B cell (primary cell): Measurements from ENCODE around the gene CCR5. TPM values are rescaled to one million over a fixed set of nuclear protein-coding genes. Genes with fewer than 3 reads are reported as not detected.

ENCODE experiments used
- ATAC-seq: fragments of 200-7000 bp; cut with Tn5 transposase; one replicate; pipeline ENCODE4 v1.10.0; 2021; ENCODE audit warnings: low read depth, mild to moderate bottlenecking, moderate number of reproducible peaks, moderate library complexity
- CTCF ChIA-PET: fragments of 350-600 bp; sonication (Branson Sonifier 250); formaldehyde crosslinking; loops from one replicate; lab custom pipeline; 2021; ENCODE audit warnings: antibody characterized with exemption, inconsistent platforms; lab: Charles Lee
- POLR2A ChIA-PET: fragments of 350-600 bp; sonication (Branson Sonifier 250); formaldehyde crosslinking; loops from one replicate; lab custom pipeline; 2021; ENCODE audit warnings: antibody characterized with exemption; lab: Charles Lee
- DNase-seq: peaks from one replicate; pipeline ENCODE4 v3.0.0; 2013
- H2AFZ ChIP-seq: 2 replicates; pipeline ENCODE4 v1.6.1; 2012; ENCODE audit warnings: mild to moderate bottlenecking, low read depth, low read length; ENCODE audit not compliant: insufficient read depth, poor library complexity, severe bottlenecking
- H3K27ac ChIP-seq, 2 donors: 1 replicate in 1 of 2; 2 replicates in 1 of 2; pipeline ENCODE4 v1.5.1; 2012 to 2013; ENCODE audit warnings: low read length in 2 of 2, mild to moderate bottlenecking in 2 of 2, moderate library complexity in 1 of 2
- H3K27me3 ChIP-seq, 4 experiments: fragments of 200-600 bp in 1 of 4; sonication (generic) in 1 of 4; replicated peaks in 1 of 4; 1 replicate in 2 of 4; 2 replicates in 2 of 4; pipeline versions ENCODE4 v1.6.1 to v1.7.0; 2013 to 2016; ENCODE audit warnings: low read length in 3 of 4, mild to moderate bottlenecking in 2 of 4, mixed read lengths in 1 of 4, moderate library complexity in 1 of 4; ENCODE audit not compliant: insufficient read depth in 4 of 4, control insufficient read depth in 3 of 4; ENCODE audit errors: control extremely low read depth in 1 of 4
- H3K36me3 ChIP-seq, 2 experiments: replicated peaks in 1 of 2; 1 replicate in 1 of 2; 2 replicates in 1 of 2; pipeline versions ENCODE4 v1.6.1 to v1.7.1; 2013; ENCODE audit warnings: low read length in 1 of 2; ENCODE audit not compliant: insufficient read depth in 2 of 2, control insufficient read depth in 1 of 2; ENCODE audit errors: control extremely low read depth in 1 of 2, extremely low read depth in 1 of 2
- H3K4me1 ChIP-seq, 2 donors: fragments of 200-600 bp in 1 of 2; sonication (generic) in 1 of 2; 1 replicate in 1 of 2; 2 replicates in 1 of 2; pipeline versions ENCODE4 v1.5.1 to v1.6.1; 2013 to 2017; ENCODE audit warnings: low read length in 2 of 2; ENCODE audit not compliant: control insufficient read depth in 2 of 2, insufficient read depth in 2 of 2
- H3K4me2 ChIP-seq: replicated peaks from 2 replicates; pipeline ENCODE3; 2012; ENCODE audit warnings: mild to moderate bottlenecking, low read depth, low read length; ENCODE audit not compliant: poor library complexity, severe bottlenecking
- H3K4me3 ChIP-seq, 5 experiments: fragments of 200-600 bp in 1 of 5; sonication (generic) in 1 of 5; 1 replicate in 3 of 5; 2 replicates in 2 of 5; pipeline versions ENCODE4 v1.5.1 to v1.7.0; 2011 to 2016; ENCODE audit warnings: low read length in 4 of 5, mild to moderate bottlenecking in 4 of 5, low read depth in 2 of 5, control low read depth in 1 of 5, moderate library complexity in 1 of 5; ENCODE audit not compliant: insufficient read depth in 1 of 5; ENCODE audit errors: control extremely low read depth in 1 of 5, extremely low read depth in 1 of 5
- H3K79me2 ChIP-seq: fragments of 200-600 bp; sonication (generic); one replicate; pipeline ENCODE4 v1.6.0; 2016; ENCODE audit warnings: low read length; ENCODE audit not compliant: control insufficient read depth, insufficient read depth
- H3K9ac ChIP-seq: fragments of 200-600 bp; sonication (generic); 2 replicates; pipeline ENCODE4 v1.6.1; 2017; ENCODE audit warnings: mild to moderate bottlenecking, low read length, moderate library complexity
- H3K9me3 ChIP-seq, 3 donors: one replicate each; pipeline versions ENCODE4 v1.6.1 to v1.7.1; 2013; ENCODE audit warnings: low read length in 2 of 3; ENCODE audit not compliant: control insufficient read depth in 2 of 3, insufficient read depth in 1 of 3; ENCODE audit errors: control extremely low read depth in 1 of 3
- H4K20me1 ChIP-seq: 2 replicates; pipeline ENCODE4 v1.6.0; 2012; ENCODE audit warnings: mild to moderate bottlenecking, low read length; ENCODE audit not compliant: insufficient read depth, control insufficient read depth, poor library complexity, severe bottlenecking
- H3K27ac Mint-ChIP-seq: one replicate; pipeline ENCODE4 v1.8.0; 2021; ENCODE audit warnings: mixed read lengths
- H3K27me3 Mint-ChIP-seq: one replicate; pipeline ENCODE4 v1.8.0; 2021; ENCODE audit warnings: mixed read lengths
- H3K4me1 Mint-ChIP-seq: one replicate; pipeline ENCODE4 v1.8.0; 2021; ENCODE audit warnings: mixed read lengths
- H3K4me3 Mint-ChIP-seq: one replicate; pipeline ENCODE4 v1.8.0; 2021; ENCODE audit warnings: mixed read lengths
- H3K9me3 Mint-ChIP-seq: one replicate; pipeline ENCODE4 v1.8.0; 2022; ENCODE audit warnings: mixed read lengths; ENCODE audit not compliant: insufficient read depth
- CTCF ChIP-seq: fragments of 200-600 bp; IDR thresholded peaks from one replicate; pipeline ENCODE4 v1.8.0; 2022; ENCODE audit warnings: antibody characterized with exemption, mild to moderate bottlenecking
- EZH2 ChIP-seq: IDR thresholded peaks from 2 replicates; pipeline ENCODE4 v1.6.1; 2012; ENCODE audit warnings: borderline replicate concordance, low read depth, mild to moderate bottlenecking, moderate library complexity, low read length; ENCODE audit not compliant: insufficient read depth, poor library complexity, severe bottlenecking
- WGBS: methylation state at CpG from one replicate; pipeline ENCODE4 v1.1.5; 2013; ENCODE audit warnings: missing lambda C conversion rate; ENCODE audit not compliant: insufficient coverage; 5-methylcytosine and 5-hydroxymethylcytosine counted together
- intact Hi-C: fragments of 100-400 bp; cut with micrococcal nuclease; formaldehyde crosslinking; loops from one replicate; pipeline ENCODE4 v1.10.0; 2022
- polyA plus RNA-seq: library from polyadenylated mRNA; depleted of rRNA; stranded (reverse); fragments of >200 nt; gene quantifications from 2 replicates; pipeline ENCODE4 v1.2.3, GENCODE V29; 2012
- total RNA-seq, 2 donors: library from RNA; stranded (reverse); fragments of 120-200 nt in 1 of 2; gene quantifications; 1 replicate in 1 of 2; 2 replicates in 1 of 2; pipeline versions ENCODE4 v1.2.3 to v1.2.4, GENCODE V29; 2013 to 2022

CCR5 gene
- total and polyA plus RNA-seq, 2 donors (not counting 1 experiment from before 2014, with no cell fraction given) = 0.15 to 0.21 TPM

GRCh38 chr3:46351646-46352045, 19.1 kb upstream of the CCR5 start:
- WGBS = 100% methylated on average over 3 of the region's 3 CpGs
- ATAC-seq (no peak), DNase-seq (no peak)
- ChIA-PET CTCF (no interaction called here), POLR2A (no interaction called here)
- intact Hi-C loops = loop anchor here (2.0 kb wide), 1 partner anchor 19 kb away; the partner anchor contains the start of gene CCR5
- Histone ChIP-seq H3K9ac (no peak overlapping the region), H3K27me3 (no peaks in the 10 kb centered on the region), H3K9me3 (no peaks in the 10 kb centered on the region), H2AFZ (no peak overlapping the region), H3K36me3 (no peaks in the 10 kb centered on the region), H3K4me2 (no peak overlapping the region), H3K79me2 (no peaks in the 10 kb centered on the region), H4K20me1 (no peaks in the 10 kb centered on the region), H3K27ac (no peak overlapping the region), H3K4me3 (no peak overlapping the region), H3K4me1 (peaks cover 52 to 64% of the 10 kb centered on the region in 2 donors)
- Mint-ChIP-seq H3K27ac (no peak overlapping the region), H3K9me3 (no peaks in the 10 kb centered on the region), H3K27me3 (no peaks in the 10 kb centered on the region), H3K4me1 (peaks cover 82% of the 10 kb centered on the region), H3K4me3 (peak overlapping the region; percentile 15)
- TF ChIP-seq CTCF = no peak
- no peak for TF ChIP-seq EZH2

GRCh38 chr3:46353090-46353489, 17.7 kb upstream of the CCR5 start:
- H3K4me2 ChIP-seq = no peak overlapping the region
- no peak overlapping the region for H3K4me3 ChIP-seq
- no peaks in the 10 kb centered on the region for H3K27me3 ChIP-seq
- Mint-ChIP-seq H3K27me3 (no peaks in the 10 kb centered on the region), H3K4me1 (peaks cover 79% of the 10 kb centered on the region), H3K9me3 (no peaks in the 10 kb centered on the region), H3K27ac (no peak overlapping the region), H3K4me3 (no peak overlapping the region)
- ChIA-PET CTCF (interaction anchor here (0.9 to 1.8 kb wide), 3 partner anchors 11 to 260 kb away, joined by 3 to 5 read pairs (median 3); no protein-coding TSS in a partner anchor), POLR2A (interaction anchor here (0.7 kb wide), 1 partner anchor 190 kb away, joined by 3 read pairs; no protein-coding TSS in a partner anchor)
- H4K20me1 ChIP-seq = no peaks in the 10 kb centered on the region
- no peaks in the 10 kb centered on the region for H3K9me3 ChIP-seq
- H2AFZ ChIP-seq = no peak overlapping the region
- no peaks in the 10 kb centered on the region for H3K36me3 ChIP-seq
- no peaks in the 10 kb centered on the region for H3K79me2 ChIP-seq
- DNase-seq (no peak), ATAC-seq (no peak)
- WGBS = 100% methylated on average over 1 of the region's 4 CpGs
- H3K27ac ChIP-seq = no peak overlapping the region
- TF ChIP-seq CTCF = no peak
- TF ChIP-seq EZH2 = no peak
- no peak overlapping the region for H3K9ac ChIP-seq
- peaks cover 52 to 64% of the 10 kb centered on the region in 2 donors for H3K4me1 ChIP-seq
- intact Hi-C loops = loop anchor here (2.0 kb wide), 1 partner anchor 18 kb away; the partner anchor contains the start of gene CCR5
